OCI-M2 (cell line): Measurements from ENCODE around the gene PSMD9.
"Not testable (repeated sequence)": the region's sequence is repeated elsewhere in the genome, so short reads cannot be mapped to it uniquely, and the experiment has no call there.

Experiments
- DNase-seq: peaks from one replicate; lab custom pipeline; 2025; ENCODE audit not compliant: unreplicated experiment; lab: John Stamatoyannopoulos, UW

The PSMD9 gene

GRCh38 chr12:121917950-121918678 is 29.5 kb downstream of the PSMD9 start, which contains the start of gene CFAP251:
Gene CFAP251 (plus strand): TSS chr12:121918592. CDS start chr12:121921306, 2,714 bp downstream.
- no peak for DNase-seq

GRCh38 chr12:121918679-121919038 is 30.1 kb downstream of the PSMD9 start:
- no peak for DNase-seq

GRCh38 chr12:121921066-121921465 is 32.5 kb downstream of the PSMD9 start:
- no peak for DNase-seq

GRCh38 chr12:121925358-121925695 is 36.7 kb downstream of the PSMD9 start:
- DNase-seq, result no peak

- no peak for DNase-seq
Observed at GRCh38 chr12:121926874-121927706, 38.5 kb downstream of the PSMD9 start.

GRCh38 chr12:121927813-121928212 is 39.2 kb downstream of the PSMD9 start:
- no peak for DNase-seq

- not testable (repeated sequence) for DNase-seq
Observed at GRCh38 chr12:121929545-121929944, 41.0 kb downstream of the PSMD9 start.

GRCh38 chr12:121930862-121931261 is 42.3 kb downstream of the PSMD9 start:
- no peak for DNase-seq

GRCh38 chr12:121932176-121932536 is 43.6 kb downstream of the PSMD9 start:
- no peak for DNase-seq

- DNase-seq, result no peak
Observed at GRCh38 chr12:121932914-121933521, 44.4 kb downstream of the PSMD9 start.

- no peak for DNase-seq
Observed at GRCh38 chr12:121933522-121934308, 45.1 kb downstream of the PSMD9 start.

- no peak for DNase-seq
Observed at GRCh38 chr12:121934309-121934664, 45.7 kb downstream of the PSMD9 start.

- DNase-seq, result no peak
Observed at GRCh38 chr12:121937654-121938053, 49.1 kb downstream of the PSMD9 start.

GRCh38 chr12:121939186-121939585 is 50.6 kb downstream of the PSMD9 start:
- DNase-seq, result no peak

- no peak for DNase-seq
Observed at GRCh38 chr12:121939992-121940766, 51.6 kb downstream of the PSMD9 start.

GRCh38 chr12:121942145-121942718 is 53.6 kb downstream of the PSMD9 start:
- DNase-seq, result no peak

GRCh38 chr12:121943926-121944325 is 55.3 kb downstream of the PSMD9 start:
- DNase-seq, result no peak

- no peak for DNase-seq
Observed at GRCh38 chr12:121946313-121947025, 57.9 kb downstream of the PSMD9 start.

GRCh38 chr12:121947981-121948380 is 59.4 kb downstream of the PSMD9 start:
- DNase-seq, result no peak
